K562 (cell line): ENCODE data around the gene C7orf57. TPM values are rescaled to one million over a fixed set of nuclear protein-coding genes. Genes with fewer than 3 reads are reported as not detected.

Source experiments
- ARID2 ChIP-seq: fragments of 450-650 bp; IDR thresholded peaks from 2 replicates; pipeline ENCODE4 v1.6.1; 2017; ENCODE audit warnings: antibody characterized with exemption, mild to moderate bottlenecking
- ATF7 ChIP-seq: fragments of 450-650 bp; IDR thresholded peaks from 2 replicates; pipeline ENCODE4 v1.7.1; 2014; ENCODE audit warnings: mild to moderate bottlenecking, moderate library complexity
- CREB3 ChIP-seq: fragments of 450-650 bp; conservative IDR thresholded peaks from 2 replicates; pipeline ENCODE4 v1.6.1; 2016; ENCODE audit warnings: missing genetic modification characterization, low read depth, mild to moderate bottlenecking, missing compliant biosample characterization, moderate library complexity
- FOXA1 ChIP-seq: fragments of 450-650 bp; IDR thresholded peaks from 2 replicates; pipeline ENCODE4 v1.6.1; 2016; ENCODE audit warnings: mild to moderate bottlenecking, borderline replicate concordance
- FOXP4 ChIP-seq: sonication (generic); formaldehyde crosslinking; IDR thresholded peaks from 2 replicates; pipeline ENCODE4 v1.8.0; 2022; ENCODE audit warnings: mild to moderate bottlenecking, missing genetic modification reagents, borderline replicate concordance
- KDM2B ChIP-seq: fragments of 250-450 bp; sonication (Bioruptor Pico); IDR thresholded peaks from 2 replicates; pipeline ENCODE4 v1.8.0; 2021; ENCODE audit warnings: mild to moderate bottlenecking, moderate library complexity
- KLF1 ChIP-seq: fragments of 450-650 bp; IDR thresholded peaks from 2 replicates; pipeline ENCODE4 v1.6.1; 2016; ENCODE audit warnings: missing genetic modification characterization, missing compliant biosample characterization
- NFATC3 ChIP-seq: fragments of 450-650 bp; IDR thresholded peaks from 2 replicates; pipeline ENCODE4 v1.6.1; 2017; ENCODE audit warnings: mild to moderate bottlenecking
- NONO ChIP-seq, 2 experiments: fragments of 200-400 bp in 1 of 2; fragments of 450-650 bp in 1 of 2; formaldehyde crosslinking in 1 of 2; IDR thresholded peaks; 2 replicates each; pipeline ENCODE4 v1.6.1; 2017; ENCODE audit warnings: low read depth in 2 of 2, mild to moderate bottlenecking in 2 of 2, moderate library complexity in 2 of 2, low read length in 1 of 2
- POLR2H ChIP-seq: IDR thresholded peaks from 2 replicates; pipeline ENCODE4 v1.6.1; 2016; ENCODE audit warnings: missing genetic modification characterization, low read depth, mild to moderate bottlenecking, control low read depth, missing compliant biosample characterization, moderate library complexity
- RBM34 ChIP-seq: fragments of 200-400 bp; formaldehyde crosslinking; IDR thresholded peaks from 2 replicates; pipeline ENCODE4 v1.6.1; 2018; ENCODE audit warnings: low read length, borderline replicate concordance; ENCODE audit not compliant: insufficient read depth
- SMARCA5 ChIP-seq: fragments of 450-650 bp; IDR thresholded peaks from 2 replicates; pipeline ENCODE4 v1.6.1; 2016
- VEZF1 ChIP-seq: fragments of 200-800 bp; sonication (Bioruptor generic); IDR thresholded peaks from 2 replicates; pipeline ENCODE4 v1.6.1; 2017; ENCODE audit warnings: missing genetic modification characterization, missing compliant biosample characterization
- ZEB2 ChIP-seq: fragments of 450-650 bp; IDR thresholded peaks from 2 replicates; pipeline ENCODE4 v1.6.1; 2016
- ZNF232 ChIP-seq: sonication (generic); formaldehyde crosslinking; IDR thresholded peaks from 2 replicates; pipeline ENCODE4 v1.8.0; 2022; ENCODE audit warnings: mild to moderate bottlenecking, missing genetic modification reagents
- ZNF274 ChIP-seq: IDR thresholded peaks from 2 replicates; pipeline ENCODE4 v1.6.1; 2011; ENCODE audit warnings: low read depth, mild to moderate bottlenecking, low read length, moderate library complexity, borderline replicate concordance
- polyA plus RNA-seq, 8 experiments: library from polyadenylated mRNA; depleted of rRNA in 4 of 8; stranded (reverse) in 5 of 8; unstranded in 3 of 8; fragments of >200 nt; fragmentation: Nextera tagmentation in 2 of 8; fragmentation: Illumina TruSeq in 1 of 8; extraction: Ambion mirVana in 2 of 8; extraction: Trizol in 1 of 8; gene quantifications; 2 replicates each; pipeline versions ENCODE4 v1.2.1 to v1.2.3, GENCODE V29; 2011 to 2014; ENCODE audit warnings: inconsistent platforms in 1 of 8, missing spikeins in 1 of 8
- total RNA-seq, 7 experiments: library from RNA; depleted of rRNA in 6 of 7; stranded (reverse); fragments of >200 nt in 6 of 7; fragmentation: Illumina TruSeq in 2 of 7; extraction: Trizol in 2 of 7; gene quantifications; 2 replicates each; pipeline versions ENCODE4 v1.2.1 to v1.2.3, GENCODE V29; 2011 to 2021; ENCODE audit warnings: low replicate concordance in 1 of 7

Gene C7orf57
- total and polyA plus RNA-seq, 9 of the 15 experiments (the other 6 are each of a cell fraction or from before 2014, with no cell fraction given), result not detected

GRCh38 chr7:48089046-48090003 lies 54.0 kb downstream of the C7orf57 start, which contains the start of gene UPP1 (continued):
- TF ChIP-seq POLR2H (tag) (peak; percentile 74), KLF1 (tag) (no peak), RBM34 (no peak), SMARCA5 (no peak), ZNF274 (no peak), ATF7 (no peak), FOXP4 (no peak), NONO (IDR thresholded peaks at IDR 0.05; ENCODE audit: low read depth in 2 of 2, low read length in 1 of 2) (0 out of 4 replicates have a peak, but pooled peaks of 1 of the 2 experiments have one; percentile 17), FOXA1 (no peak), ZEB2 (0 out of 2 replicates have a peak, but pooled peaks have one; percentile 20), VEZF1 (peak; percentile 97), KDM2B (CRISPR knock-in tag) (0 out of 2 replicates have a peak, but pooled peaks have one; percentile 57), ARID2 (no peak), CREB3 (tag) (no peak), ZNF232 (CRISPR knock-in tag) (no peak), NFATC3 (no peak)
- TF ChIP-seq, all 486 proteins: peak for 24
